Esophagus squamous epithelium (tissue), 4 donors: Measurements from ENCODE around the gene KRTAP6-2.

Source experiments
- POLR2A ChIP-seq, 4 donors: fragments of 450-650 bp; IDR thresholded peaks; one replicate each; pipeline ENCODE4 v1.6.1; 2017; ENCODE audit warnings: antibody characterized with exemption in 4 of 4, mild to moderate bottlenecking in 4 of 4, moderate library complexity in 3 of 4
- TF ChIP-seq, protein P1 (sequence below), 6 experiments: fragments of 450-650 bp in 4 of 6; fragments of 200-600 bp in 2 of 6; sonication (generic) in 2 of 6; IDR thresholded peaks; one replicate each; pipeline ENCODE4 v1.5.1; 2016 to 2019; ENCODE audit warnings: antibody characterized with exemption in 6 of 6, mild to moderate bottlenecking in 4 of 6, moderate library complexity in 4 of 6

DNA sequence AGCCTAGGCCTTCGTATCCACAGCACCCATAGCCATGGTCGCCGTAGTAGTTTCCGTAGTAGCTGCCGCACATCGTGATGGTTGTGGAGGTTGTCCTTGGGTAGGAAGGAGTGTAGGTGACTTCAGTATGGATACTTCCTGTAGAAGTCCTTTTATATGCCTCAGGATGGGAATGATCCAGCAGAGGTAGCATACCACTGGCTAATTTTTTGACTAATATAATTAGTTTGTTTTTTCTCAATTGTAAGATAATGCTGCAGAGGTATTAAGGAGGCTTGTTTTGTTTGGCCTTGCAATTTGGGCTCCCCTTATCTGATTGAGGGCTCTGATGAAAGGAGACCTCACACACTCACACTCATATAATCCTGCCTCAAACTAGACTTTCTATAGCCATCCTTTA is at the start of gene KRTAP6-2:
- TF ChIP-seq, protein P1, sequence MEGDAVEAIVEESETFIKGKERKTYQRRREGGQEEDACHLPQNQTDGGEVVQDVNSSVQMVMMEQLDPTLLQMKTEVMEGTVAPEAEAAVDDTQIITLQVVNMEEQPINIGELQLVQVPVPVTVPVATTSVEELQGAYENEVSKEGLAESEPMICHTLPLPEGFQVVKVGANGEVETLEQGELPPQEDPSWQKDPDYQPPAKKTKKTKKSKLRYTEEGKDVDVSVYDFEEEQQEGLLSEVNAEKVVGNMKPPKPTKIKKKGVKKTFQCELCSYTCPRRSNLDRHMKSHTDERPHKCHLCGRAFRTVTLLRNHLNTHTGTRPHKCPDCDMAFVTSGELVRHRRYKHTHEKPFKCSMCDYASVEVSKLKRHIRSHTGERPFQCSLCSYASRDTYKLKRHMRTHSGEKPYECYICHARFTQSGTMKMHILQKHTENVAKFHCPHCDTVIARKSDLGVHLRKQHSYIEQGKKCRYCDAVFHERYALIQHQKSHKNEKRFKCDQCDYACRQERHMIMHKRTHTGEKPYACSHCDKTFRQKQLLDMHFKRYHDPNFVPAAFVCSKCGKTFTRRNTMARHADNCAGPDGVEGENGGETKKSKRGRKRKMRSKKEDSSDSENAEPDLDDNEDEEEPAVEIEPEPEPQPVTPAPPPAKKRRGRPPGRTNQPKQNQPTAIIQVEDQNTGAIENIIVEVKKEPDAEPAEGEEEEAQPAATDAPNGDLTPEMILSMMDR (IDR thresholded peaks at IDR 0.05): no peak
- TF ChIP-seq POLR2A (IDR thresholded peaks at IDR 0.05): no peak
